LNCAP (cell line): ENCODE data around the gene OXT.

Experiments
- CTCF ChIP-seq: fragments of 450-650 bp; IDR thresholded peaks from 2 replicates; pipeline ENCODE4 v1.5.1; 2017; ENCODE audit warnings: mild to moderate bottlenecking

The OXT gene

GRCh38 chr20:3071610-3072529 lies at the start of gene OXT:
OXT (plus strand) TSS chr20:3071620; CDS start chr20:3071656, 36 bp downstream.
- TF ChIP-seq CTCF: no peak

- TF ChIP-seq CTCF: no peak
Observed at GRCh38 chr20:3021777-3022176, 49.6 kb upstream of the OXT start.

GRCh38 chr20:3027987-3028386 lies 43.4 kb upstream of the OXT start:
- no peak for TF ChIP-seq CTCF

GRCh38 chr20:3031524-3032147 lies 39.8 kb upstream of the OXT start:
- TF ChIP-seq CTCF: no peak

GRCh38 chr20:3032624-3033023 lies 38.8 kb upstream of the OXT start:
- TF ChIP-seq CTCF: no peak

GRCh38 chr20:3037654-3038053 lies 33.8 kb upstream of the OXT start:
- TF ChIP-seq CTCF: no peak

GRCh38 chr20:3038454-3038853 lies 33.0 kb upstream of the OXT start:
- TF ChIP-seq CTCF: no peak
